OCI-LY3 (cell line): ENCODE data around the gene FYN.

Source experiments
- H2AFZ ChIP-seq: fragments of 200-600, 300-600 bp; shearing (Covaris generic); 2 replicates; pipeline ENCODE4 v1.6.0; 2014; ENCODE audit warnings: antibody characterized with exemption, low read depth, low read length
- H3K27ac ChIP-seq: fragments of 200-600, 300-600 bp; sonication (generic); 2 replicates; pipeline ENCODE4 v1.5.1; 2014; ENCODE audit warnings: mild to moderate bottlenecking, low read length, moderate library complexity, mixed read lengths
- H3K27me3 ChIP-seq: fragments of 200-600, 300-600 bp; sonication (generic); 2 replicates; pipeline ENCODE4 v1.6.1; 2014; ENCODE audit warnings: low read depth, low read length, mixed read lengths
- H3K36me3 ChIP-seq: fragments of 200-600, 300-600 bp; sonication (generic); replicated peaks from 2 replicates; pipeline ENCODE3; 2014; ENCODE audit warnings: low read depth, low read length, mixed read lengths
- H3K4me1 ChIP-seq: fragments of 300-600, 200-600 bp; sonication (generic); 2 replicates; pipeline ENCODE4 v1.6.1; 2014; ENCODE audit warnings: low read length, mixed read lengths
- H3K4me2 ChIP-seq: fragments of 200-600, 300-600 bp; sonication (generic); 2 replicates; pipeline ENCODE4 v1.6.1; 2014; ENCODE audit warnings: low read length, mixed read lengths
- H3K4me3 ChIP-seq: fragments of 300-600, 200-600 bp; sonication (generic); 2 replicates; pipeline ENCODE4 v1.5.1; 2014; ENCODE audit warnings: antibody characterized with exemption, mild to moderate bottlenecking, low read length, moderate library complexity
- H3K79me2 ChIP-seq: fragments of 300-600, 200-600 bp; shearing (Covaris generic); 2 replicates; pipeline ENCODE4 v1.6.1; 2014; ENCODE audit warnings: mild to moderate bottlenecking, low read length, mixed read lengths
- H3K9ac ChIP-seq: fragments of 300-600, 200-600 bp; shearing (Covaris generic); 2 replicates; pipeline ENCODE4 v1.6.0; 2014; ENCODE audit warnings: mild to moderate bottlenecking, low read length, moderate library complexity
- H3K9me3 ChIP-seq: fragments of 200-600, 300-600 bp; shearing (Covaris generic); 2 replicates; pipeline ENCODE4 v1.6.1; 2014; ENCODE audit warnings: low read length, mixed read lengths; ENCODE audit not compliant: insufficient read depth
- H4K20me1 ChIP-seq: fragments of 200-600, 300-600 bp; sonication (generic); 2 replicates; pipeline ENCODE4 v1.6.1; 2016; ENCODE audit warnings: low read length, mixed read lengths; ENCODE audit not compliant: insufficient read depth
- CTCF ChIP-seq: fragments of 200-600, 300-600 bp; sonication (generic); IDR thresholded peaks from 2 replicates; pipeline ENCODE4 v1.5.1; 2014; ENCODE audit warnings: antibody characterized with exemption, low read length, low read depth
- EZH2phosphoT487 ChIP-seq: fragments of 200-600 bp; shearing (Covaris generic); IDR thresholded peaks from 2 replicates; pipeline ENCODE4 v1.6.1; 2018; ENCODE audit warnings: antibody characterized with exemption, mixed run types, low read depth

The FYN gene

GRCh38 chr6:111884068-111884467 lies 10.8 kb upstream of the FYN start:
- Histone ChIP-seq H3K79me2 (no peaks in the 10 kb centered on the region), H3K36me3 (no peaks in the 10 kb centered on the region), H4K20me1 (no peaks in the 10 kb centered on the region), H2AFZ (no peak overlapping the region), H3K9ac (no peak overlapping the region), H3K9me3 (no peaks in the 10 kb centered on the region), H3K4me3 (no peak overlapping the region), H3K27ac (no peak overlapping the region), H3K4me1 (no peaks in the 10 kb centered on the region), H3K27me3 (no peaks in the 10 kb centered on the region), H3K4me2 (no peak overlapping the region)
- no peak for TF ChIP-seq CTCF
- TF ChIP-seq EZH2phosphoT487 = no peak

GRCh38 chr6:111880181-111880888 lies 7.1 kb upstream of the FYN start:
- no peak overlapping the region for H3K4me3 ChIP-seq
- H4K20me1 ChIP-seq = no peaks in the 10 kb centered on the region
- no peaks in the 10 kb centered on the region for H3K79me2 ChIP-seq
- no peak overlapping the region for H3K9ac ChIP-seq
- no peaks in the 10 kb centered on the region for H3K36me3 ChIP-seq
- H3K27ac ChIP-seq = no peak overlapping the region
- H3K9me3 ChIP-seq = no peaks in the 10 kb centered on the region
- TF ChIP-seq EZH2phosphoT487 (no peak), CTCF (no peak)
- no peaks in the 10 kb centered on the region for H3K4me1 ChIP-seq
- no peaks in the 10 kb centered on the region for H3K27me3 ChIP-seq
- H3K4me2 ChIP-seq = no peak overlapping the region
- no peak overlapping the region for H2AFZ ChIP-seq

- peaks cover 18% of the 10 kb centered on the region for H3K27me3 ChIP-seq
- H3K9ac ChIP-seq = no peak overlapping the region
- H3K27ac ChIP-seq = no peak overlapping the region
- no peaks in the 10 kb centered on the region for H4K20me1 ChIP-seq
- no peak overlapping the region for H3K4me2 ChIP-seq
- no peaks in the 10 kb centered on the region for H3K79me2 ChIP-seq
- H3K9me3 ChIP-seq = no peaks in the 10 kb centered on the region
- no peak overlapping the region for H2AFZ ChIP-seq
- no peak for TF ChIP-seq EZH2phosphoT487
- TF ChIP-seq CTCF = no peak
- peaks cover 8% of the 10 kb centered on the region for H3K4me1 ChIP-seq
- no peak overlapping the region for H3K4me3 ChIP-seq
- no peaks in the 10 kb centered on the region for H3K36me3 ChIP-seq
These were observed 2.5 kb upstream of the FYN start for GRCh38 chr6:111875741-111876140.

- peak overlapping the region; percentile 31; the same call in 1 of the 2 replicates for H3K9ac ChIP-seq
- TF ChIP-seq CTCF (no peak), EZH2phosphoT487 (no peak)
- H3K4me1 ChIP-seq = peaks cover 8% of the 10 kb centered on the region
- H2AFZ ChIP-seq = peak overlapping the region; percentile 82
- no peaks in the 10 kb centered on the region for H3K36me3 ChIP-seq
- H4K20me1 ChIP-seq = no peaks in the 10 kb centered on the region
- peak overlapping the region; percentile 90 for H3K4me3 ChIP-seq
- H3K4me2 ChIP-seq = peak overlapping the region; percentile 96
- H3K79me2 ChIP-seq = no peaks in the 10 kb centered on the region
- no peaks in the 10 kb centered on the region for H3K9me3 ChIP-seq
- no peak overlapping the region for H3K27ac ChIP-seq
- peaks cover 18% of the 10 kb centered on the region for H3K27me3 ChIP-seq
These were observed 768 bp upstream of the FYN start for GRCh38 chr6:111874025-111874415.
